NCI-H2107 treated with DMSO at 0.1 percent for 48 hours (cell line): ENCODE measurements around the gene CSRP1.
"Not testable (repeated sequence)": the region's sequence is repeated elsewhere in the genome, so short reads cannot be mapped to it uniquely, and the experiment has no call there.

ENCODE experiments used
- DNase-seq: peaks from one replicate; lab custom pipeline; 2025; ENCODE audit not compliant: unreplicated experiment; lab: John Stamatoyannopoulos, UW

Gene CSRP1

GRCh38 chr1:201479201-201479730 lies 27.7 kb downstream of the CSRP1 start:
- DNase-seq = no peak

GRCh38 chr1:201478666-201479065 lies 28.3 kb downstream of the CSRP1 start:
- DNase-seq = not testable (repeated sequence)

GRCh38 chr1:201476670-201477344 lies 30.1 kb downstream of the CSRP1 start:
- no peak for DNase-seq

- DNase-seq = no peak
Measured at GRCh38 chr1:201475915-201476669, 30.8 kb downstream of the CSRP1 start.

DNA sequence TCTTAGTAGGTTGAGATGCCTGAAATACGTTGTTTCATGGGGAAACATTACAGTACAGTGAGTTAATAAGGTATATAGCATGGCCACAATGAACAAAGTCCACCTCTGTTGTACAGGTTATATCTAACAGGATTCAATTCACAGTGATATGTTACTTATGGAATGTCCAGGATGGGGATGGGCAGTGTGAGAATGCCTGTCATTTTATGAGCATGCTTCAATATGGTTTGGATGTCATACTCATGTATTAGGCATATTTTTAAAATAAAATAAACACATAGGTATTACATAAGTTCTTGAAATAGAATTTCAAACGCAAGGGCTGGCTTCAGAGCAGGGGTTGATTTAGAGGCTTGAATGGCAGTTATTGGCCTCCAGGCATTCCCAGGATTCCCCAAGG lies 31.8 kb downstream of the CSRP1 start:
- DNase-seq = no peak

DNA sequence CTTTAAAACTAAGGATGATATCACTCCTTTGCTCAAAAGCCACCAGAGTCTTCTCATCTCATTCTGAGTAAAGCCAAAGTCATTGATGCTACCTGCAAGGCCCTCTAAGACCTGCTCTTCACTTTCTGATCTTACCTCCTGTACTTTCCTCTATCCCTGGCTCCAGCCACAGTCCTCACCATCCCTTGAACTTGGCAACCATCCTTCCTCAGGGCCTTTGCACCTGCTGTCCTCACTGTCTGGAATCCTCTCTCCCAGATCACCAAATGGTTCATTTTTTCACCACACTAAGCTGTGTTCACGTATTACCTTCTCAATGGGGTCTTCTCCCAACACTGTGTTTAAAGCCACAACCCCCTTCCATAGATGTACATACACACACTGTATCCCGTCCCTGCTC lies 33.6 kb downstream of the CSRP1 start:
- DNase-seq = no peak

GRCh38 chr1:201472321-201472720 lies 34.6 kb downstream of the CSRP1 start:
- not testable (repeated sequence) for DNase-seq

- no peak for DNase-seq
Measured at GRCh38 chr1:201471772-201472171, 35.2 kb downstream of the CSRP1 start.

GRCh38 chr1:201470581-201470980 lies 36.3 kb downstream of the CSRP1 start:
- DNase-seq = no peak

DNA sequence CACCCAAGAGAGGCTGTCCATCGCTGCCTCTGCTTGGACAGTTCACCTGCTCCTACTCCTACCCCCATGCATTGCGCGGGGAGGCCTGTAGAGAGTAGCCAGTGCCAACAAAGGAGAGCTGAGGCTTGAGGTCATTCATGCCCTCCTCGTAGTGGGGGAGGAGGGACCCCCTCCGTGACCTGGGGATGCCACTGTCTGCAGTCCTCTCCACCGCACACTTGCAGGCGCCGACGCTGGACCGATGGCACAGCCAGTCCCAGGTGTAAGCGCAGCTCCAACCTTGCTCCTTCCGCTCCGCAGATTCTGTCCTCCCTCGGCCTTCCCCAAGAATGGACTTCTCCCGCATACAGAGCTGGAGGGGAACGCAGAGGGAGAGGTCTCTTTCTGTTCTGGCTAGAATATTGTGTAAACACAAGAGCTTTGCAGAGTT lies 37.3 kb downstream of the CSRP1 start:
- DNase-seq = no peak

- DNase-seq = peak; percentile 48
Measured at GRCh38 chr1:201468844-201469644, 37.9 kb downstream of the CSRP1 start, which contains the start of gene PHLDA3. PHLDA3 (minus strand) TSS chr1:201469188; CDS start chr1:201468786, 402 bp downstream.

DNA sequence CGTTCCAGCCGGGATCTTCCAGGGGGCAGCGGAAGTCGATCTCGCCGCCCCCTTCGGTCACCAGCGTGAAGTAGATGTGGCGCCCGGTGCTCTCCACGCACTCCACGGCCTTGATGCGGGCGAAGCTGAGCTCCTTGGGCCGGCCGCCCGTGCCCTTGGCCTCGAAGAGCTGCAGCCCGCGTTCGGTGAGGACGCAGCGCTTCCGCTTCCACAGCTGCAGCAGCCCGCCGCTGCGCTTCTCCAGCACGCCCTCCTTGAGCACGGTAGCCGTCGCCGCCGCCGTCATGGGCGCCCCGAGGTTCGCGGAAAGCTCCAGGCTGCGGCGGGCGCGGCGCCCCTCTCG lies 38.5 kb downstream of the CSRP1 start:
- DNase-seq = no peak

GRCh38 chr1:201466492-201466891 lies 40.4 kb downstream of the CSRP1 start:
- DNase-seq = no peak

DNA sequence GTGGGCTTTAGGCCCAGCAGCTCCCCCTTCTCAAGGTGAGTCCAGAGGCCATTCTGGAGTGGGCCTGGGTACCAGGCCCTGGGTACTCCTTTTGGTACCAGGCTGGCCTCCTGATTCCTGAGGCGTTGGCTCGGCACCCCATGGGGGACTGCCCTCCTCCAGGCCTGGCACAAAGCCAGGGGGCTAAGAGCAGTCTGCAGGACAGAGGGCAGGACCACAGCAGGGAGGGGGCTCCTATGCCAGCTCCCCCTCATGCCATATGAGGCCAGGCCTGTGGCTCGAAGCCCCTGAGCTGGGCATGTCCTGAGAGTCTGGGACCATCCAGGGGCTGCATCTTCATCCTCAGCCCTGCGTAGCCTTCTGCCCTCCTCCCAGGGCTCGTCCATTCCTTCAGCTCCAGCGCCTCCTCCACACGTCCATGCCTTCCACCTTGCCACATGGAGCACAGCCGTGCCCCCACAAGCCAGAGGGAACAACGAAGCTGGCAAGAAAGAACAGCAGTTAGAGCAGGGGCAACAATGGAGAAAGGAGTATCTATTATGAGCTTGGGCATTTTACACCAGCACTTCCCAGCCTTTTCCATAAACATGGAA lies 41.1 kb downstream of the CSRP1 start:
- no peak for DNase-seq

DNA sequence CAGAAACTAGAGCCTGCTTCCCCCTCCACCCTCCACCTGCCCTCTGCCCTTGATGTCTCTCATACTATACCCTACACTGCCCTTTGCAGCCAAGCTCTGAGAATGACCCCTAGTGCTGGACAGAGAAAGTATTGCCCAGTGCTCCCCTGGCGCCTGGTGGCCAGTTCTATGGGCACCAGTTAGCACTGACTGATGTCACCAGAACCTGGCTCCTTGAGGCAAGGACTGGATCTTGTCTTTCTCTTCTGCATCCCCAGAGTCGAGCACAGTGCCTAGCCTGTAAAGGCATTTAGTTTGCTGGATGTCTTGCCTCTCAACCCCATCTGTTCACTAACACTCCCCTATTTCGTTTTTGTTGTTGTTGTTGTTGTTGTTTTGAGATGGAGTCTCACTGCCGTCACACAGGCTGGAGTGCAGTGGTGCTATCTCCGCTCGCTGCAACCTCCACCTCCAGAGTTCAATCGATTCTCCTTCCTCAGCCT lies 43.8 kb downstream of the CSRP1 start:
- DNase-seq = no peak

DNA sequence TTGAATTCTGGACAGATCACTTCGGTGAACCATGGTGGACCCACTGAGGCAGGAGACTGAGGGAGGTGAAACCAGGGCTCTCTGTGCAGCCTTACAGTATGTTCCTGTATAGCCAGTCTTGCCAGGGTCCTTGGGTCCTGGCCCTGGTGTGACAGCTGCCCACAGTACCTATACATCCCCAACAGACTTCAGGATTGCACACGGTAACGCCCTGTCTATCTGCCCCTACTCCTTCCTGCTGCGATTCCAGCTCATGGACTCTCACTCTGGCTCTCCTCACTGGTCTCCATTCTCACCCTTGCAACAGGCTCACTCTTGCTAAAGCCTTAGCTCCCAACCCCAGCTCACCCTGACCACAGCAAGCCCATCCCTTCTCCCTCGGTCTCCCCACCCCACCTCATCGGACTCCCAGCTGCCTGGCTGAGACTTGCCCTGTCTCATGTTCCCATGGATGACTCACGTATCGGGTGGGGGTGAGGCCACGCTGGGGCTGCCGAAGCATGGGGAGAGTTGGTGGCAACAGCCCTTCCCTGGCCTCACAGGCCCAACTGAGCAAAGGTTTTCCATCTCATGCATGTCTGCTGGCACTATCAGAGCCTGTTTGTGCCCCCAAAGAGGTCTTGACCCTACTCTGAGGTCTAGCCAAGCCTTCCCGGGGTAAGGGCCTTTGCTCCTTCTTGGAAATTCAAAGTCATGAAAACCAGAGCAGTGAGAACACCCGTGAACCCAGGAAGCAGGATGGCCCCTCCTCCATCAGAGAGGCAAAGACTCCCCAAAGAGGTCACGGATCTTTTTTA lies 45.1 kb downstream of the CSRP1 start:
- peak; percentile 74 for DNase-seq

DNA sequence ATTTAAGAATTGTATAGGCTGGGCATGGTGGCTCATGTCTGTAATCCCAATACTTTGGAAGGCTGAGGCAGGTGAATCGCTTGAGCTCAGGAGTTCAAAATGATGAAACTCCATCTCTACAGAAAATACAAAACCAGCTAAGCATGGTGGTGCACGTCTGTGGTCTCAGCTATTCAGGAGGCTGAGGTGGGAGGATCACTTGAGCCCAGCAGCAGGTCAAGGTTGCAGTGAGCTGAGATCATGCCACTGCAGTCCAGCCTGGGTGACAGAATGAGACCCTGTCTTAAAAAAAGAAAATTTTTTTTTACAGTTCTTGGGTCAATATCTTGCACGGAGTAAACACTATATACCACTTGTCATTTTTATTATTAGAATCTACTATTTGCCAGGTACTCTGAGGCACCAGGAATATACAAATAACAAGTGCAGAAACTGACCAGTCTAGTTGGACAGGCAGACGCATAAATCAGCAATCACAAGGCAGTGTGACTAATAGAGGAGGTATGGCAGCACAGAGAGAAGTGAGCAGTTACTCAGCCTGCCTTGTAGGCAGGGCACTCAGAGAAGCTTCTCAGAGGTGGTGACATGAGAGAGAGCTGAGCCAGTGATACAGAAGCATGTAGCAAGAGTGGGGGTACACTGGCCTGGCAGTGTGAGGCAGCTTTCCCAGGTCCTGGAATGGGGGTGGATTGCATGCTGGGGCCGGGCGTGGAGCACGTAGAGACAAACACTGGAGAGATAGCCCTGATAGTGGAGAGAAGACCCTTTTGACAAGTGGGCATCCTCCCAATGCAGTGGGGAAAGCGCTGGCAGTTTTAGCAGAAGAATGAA lies 45.9 kb downstream of the CSRP1 start:
- DNase-seq = no peak

- DNase-seq = no peak
Measured at GRCh38 chr1:201459775-201460174, 47.1 kb downstream of the CSRP1 start.

- DNase-seq = no peak
Measured at GRCh38 chr1:201459052-201459451, 47.9 kb downstream of the CSRP1 start.
